ENCODE data around the gene SEMA5B.

SEMA5B gene

GRCh38 chr3:122993124-122993978 lies 34.2 kb downstream of the SEMA5B start:
- no peak for DNase-seq

- DNase-seq, result no peak
These were observed 34.9 kb downstream of the SEMA5B start for GRCh38 chr3:122992676-122993075.

- no peak for DNase-seq
These were observed 35.4 kb downstream of the SEMA5B start for GRCh38 chr3:122992133-122992532.

- no peak for DNase-seq
These were observed 36.2 kb downstream of the SEMA5B start for GRCh38 chr3:122991236-122991985.

- no peak for DNase-seq
These were observed 37.5 kb downstream of the SEMA5B start for GRCh38 chr3:122989856-122990575.

- no peak for DNase-seq
These were observed 39.1 kb downstream of the SEMA5B start for GRCh38 chr3:122988508-122988907.

GRCh38 chr3:122987736-122988319 lies 39.7 kb downstream of the SEMA5B start:
- no peak for DNase-seq

- no peak for DNase-seq
These were observed 40.3 kb downstream of the SEMA5B start for GRCh38 chr3:122987231-122987630.

- no peak for DNase-seq
These were observed 40.8 kb downstream of the SEMA5B start for GRCh38 chr3:122986693-122987179.

- no peak for DNase-seq
These were observed 42.0 kb downstream of the SEMA5B start for GRCh38 chr3:122985539-122985938.

- DNase-seq, result no peak
These were observed 42.9 kb downstream of the SEMA5B start for GRCh38 chr3:122984650-122985049.

GRCh38 chr3:122984007-122984406 lies 43.6 kb downstream of the SEMA5B start:
- no peak for DNase-seq

- DNase-seq, result no peak
These were observed 45.1 kb downstream of the SEMA5B start for GRCh38 chr3:122982216-122983185.

- no peak for DNase-seq
These were observed 48.4 kb downstream of the SEMA5B start for GRCh38 chr3:122979211-122979610.

- DNase-seq, result no peak
These were observed 49.0 kb downstream of the SEMA5B start for GRCh38 chr3:122978569-122978968.

- no peak for DNase-seq
These were observed 49.7 kb downstream of the SEMA5B start for GRCh38 chr3:122977746-122978466.

- DNase-seq, result no peak
These were observed 51.7 kb downstream of the SEMA5B start for GRCh38 chr3:122975924-122976293.

GRCh38 chr3:122975163-122975923 lies 52.2 kb downstream of the SEMA5B start:
- DNase-seq, result no peak

- no peak for DNase-seq
These were observed 52.8 kb downstream of the SEMA5B start for GRCh38 chr3:122974764-122975162.
